Transverse colon (tissue), 4 donors: ENCODE results near the gene FBXO8. TPM values are rescaled to one million over a fixed set of nuclear protein-coding genes. Genes with fewer than 3 reads are reported as not detected.
A peak's percentile ranks its signal among the peaks of the same experiment; 100 is the strongest.

Source experiments
- DNase-seq: peaks from one replicate; pipeline ENCODE4 v3.0.0-alpha.2; 2019
- H3K27ac ChIP-seq, 4 donors: fragments of 200-600 bp; sonication (generic); 2 replicates each; pipeline ENCODE4 v1.5.1; 2016 to 2018; ENCODE audit warnings: inconsistent platforms in 4 of 4
- H3K27me3 ChIP-seq: fragments of 200-600 bp; sonication (generic); 2 replicates; pipeline ENCODE4 v1.5.1; 2017; ENCODE audit warnings: inconsistent platforms
- H3K36me3 ChIP-seq, 4 donors: fragments of 200-600 bp; sonication (generic); 2 replicates each; pipeline ENCODE4 v1.5.1; 2017 to 2019; ENCODE audit warnings: inconsistent platforms in 4 of 4
- H3K4me1 ChIP-seq, 4 donors: fragments of 200-600 bp; sonication (generic); 2 replicates each; pipeline ENCODE4 v1.5.1; 2017 to 2020; ENCODE audit warnings: inconsistent platforms in 4 of 4
- H3K4me3 ChIP-seq, 4 donors: fragments of 200-600 bp; sonication (generic); 1 replicate in 1 of 4; 2 replicates in 3 of 4; pipeline versions ENCODE4 v1.5.1 to v1.6.1; 2017 to 2019; ENCODE audit warnings: inconsistent platforms in 4 of 4
- H3K9me3 ChIP-seq, 2 donors: fragments of 200-600 bp; sonication (generic); 2 replicates each; pipeline ENCODE4 v1.5.1; 2017 to 2019; ENCODE audit warnings: inconsistent platforms in 2 of 2
- CTCF ChIP-seq, 5 experiments: fragments of 200-600 bp in 3 of 5; fragments of 450-650 bp in 2 of 5; sonication (generic) in 3 of 5; IDR thresholded peaks; 1 replicate in 2 of 5; 2 replicates in 3 of 5; pipeline ENCODE4 v1.5.1; 2016 to 2017; ENCODE audit warnings: antibody characterized with exemption in 5 of 5, inconsistent platforms in 3 of 5, mild to moderate bottlenecking in 2 of 5, moderate library complexity in 1 of 5
- EP300 ChIP-seq: sonication (generic); formaldehyde crosslinking; IDR thresholded peaks from one replicate; pipeline ENCODE4 v1.6.1; 2017; ENCODE audit warnings: antibody characterized with exemption, low read depth
- POLR2A ChIP-seq: fragments of 450-650 bp; IDR thresholded peaks from one replicate; pipeline ENCODE4 v1.6.1; 2016; ENCODE audit warnings: antibody characterized with exemption, mild to moderate bottlenecking, moderate library complexity
- POLR2AphosphoS5 ChIP-seq, 3 donors: sonication (generic); formaldehyde crosslinking; IDR thresholded peaks; one replicate each; pipeline ENCODE4 v1.6.1; 2016; ENCODE audit warnings: antibody characterized with exemption in 3 of 3
- WGBS, 2 donors: methylation state at CpG; one replicate each; pipeline ENCODE4 v1.1.5; 2018; ENCODE audit warnings: low coverage in 1 of 2; 5-methylcytosine and 5-hydroxymethylcytosine counted together
- in situ Hi-C, 4 donors: fragments of 200-750 bp; cut with MboI; loops; one replicate each; pipeline versions ENCODE4 v1.15.0 to v1.15.1; 2017; ENCODE audit warnings: low sequenced_read_pairs in 3 of 4, low pct_ligation_motif_present in 1 of 4, low pct_unique_long_range_greater_than_20kb in 1 of 4
- intact Hi-C: fragments of 100-400 bp; cut with DNase I; formaldehyde crosslinking; loops from one replicate; pipeline ENCODE4 v1.15.1; 2023; ENCODE audit warnings: low total_unique reads
- total RNA-seq, 4 donors: library from RNA; depleted of rRNA; stranded (reverse); fragments of >200 nt; gene quantifications; one replicate each; pipeline ENCODE4 v1.1.0, GENCODE V29; 2016

The FBXO8 gene
- total RNA-seq, 4 donors from 2014 or later, result 30.1 to 45.3 (median 37.1) TPM

GRCh38 chr4:174201871-174202270, 81.6 kb downstream of the FBXO8 start:
- H3K36me3 ChIP-seq, result no peaks in the 10 kb centered on the region
- no peaks in the 10 kb centered on the region for H3K9me3 ChIP-seq
- in situ Hi-C loops (loop anchor here in 1 of 4 donors (25.0 kb wide), 1 partner anchor 110 kb away; no protein-coding TSS in a partner anchor), intact Hi-C loops (no loop called here)
- H3K4me3 ChIP-seq, result no peak overlapping the region
- TF ChIP-seq CTCF (IDR thresholded peaks at IDR 0.05), result no peak
- TF ChIP-seq EP300, result no peak
- TF ChIP-seq POLR2AphosphoS5 (IDR thresholded peaks at IDR 0.05), result no peak
- TF ChIP-seq POLR2A, result no peak
- peaks cover 18% of the 10 kb centered on the region for H3K27me3 ChIP-seq
- H3K4me1 ChIP-seq, result no peaks in the 10 kb centered on the region
- WGBS, 2 donors, result 26 to 41% methylated on average over 2 of the region's 2 CpGs
- H3K27ac ChIP-seq, result peak overlapping the region in 1 of 4 donors; percentile 30
- DNase-seq, result no peak

GRCh38 chr4:174199735-174200134, 83.7 kb downstream of the FBXO8 start:
- H3K4me3 ChIP-seq, result no peak overlapping the region
- peak overlapping the region in 1 of 4 donors; percentile 23 for H3K27ac ChIP-seq
- intact Hi-C loops (no loop called here), in situ Hi-C loops (loop anchor here in 1 of 4 donors (25.0 kb wide), 1 partner anchor 113 kb away; no protein-coding TSS in a partner anchor)
- TF ChIP-seq CTCF (IDR thresholded peaks at IDR 0.05) (no peak), POLR2A (no peak), POLR2AphosphoS5 (IDR thresholded peaks at IDR 0.05) (no peak), EP300 (no peak)
- no peaks in the 10 kb centered on the region for H3K36me3 ChIP-seq
- H3K27me3 ChIP-seq, result peaks cover 8% of the 10 kb centered on the region
- no peaks in the 10 kb centered on the region for H3K9me3 ChIP-seq
- no peaks in the 10 kb centered on the region for H3K4me1 ChIP-seq
- WGBS, 2 donors, result 44 to 47% methylated on average over 2 of the region's 2 CpGs
- no peak for DNase-seq

- in situ Hi-C loops, result no loop called here
- H3K9me3 ChIP-seq, result no peaks in the 10 kb centered on the region
- no peaks in the 10 kb centered on the region for H3K36me3 ChIP-seq
- H3K4me3 ChIP-seq, result no peak overlapping the region
- peaks cover 8% of the 10 kb centered on the region for H3K27me3 ChIP-seq
- H3K4me1 ChIP-seq, result no peaks in the 10 kb centered on the region
- peak overlapping the region in 2 of 4 donors; percentile 30 to 36 for H3K27ac ChIP-seq
- TF ChIP-seq CTCF (IDR thresholded peaks at IDR 0.05), result no peak
- TF ChIP-seq POLR2AphosphoS5 (IDR thresholded peaks at IDR 0.05), result peak; percentile 26 to 64 (median 61)
- no peak for DNase-seq
- intact Hi-C loops, result no loop called here
- 27 to 41% methylated on average over 3 to 4 of the region's 4 CpGs for WGBS, 2 donors
Measured at GRCh38 chr4:174198828-174199227, 84.6 kb downstream of the FBXO8 start.

- Histone ChIP-seq H3K4me1 (no peaks in the 10 kb centered on the region), H3K9me3 (no peaks in the 10 kb centered on the region), H3K27ac (peak overlapping the region in 2 of 4 donors; percentile 30 to 36), H3K27me3 (peaks cover 8% of the 10 kb centered on the region), H3K4me3 (no peak overlapping the region), H3K36me3 (no peaks in the 10 kb centered on the region)
- no peak for TF ChIP-seq EP300
- TF ChIP-seq POLR2AphosphoS5 (IDR thresholded peaks at IDR 0.05), result no peak
- no peak for TF ChIP-seq POLR2A
- TF ChIP-seq CTCF (IDR thresholded peaks at IDR 0.05), result no peak
- intact Hi-C loops (no loop called here), in situ Hi-C loops (no loop called here)
- no peak for DNase-seq
- 88% methylated on average over 1 of the region's 1 CpG for WGBS, 2 donors
Measured at GRCh38 chr4:174198396-174198795, 85.1 kb downstream of the FBXO8 start.
